CD1c-positive myeloid dendritic cell (primary cell): ENCODE measurements around the gene SDS.

Source experiments
- DNase-seq: peaks from one replicate; pipeline ENCODE4 v3.0.0-alpha.2; 2016; ENCODE audit errors: extremely low spot score

Gene SDS

DNA sequence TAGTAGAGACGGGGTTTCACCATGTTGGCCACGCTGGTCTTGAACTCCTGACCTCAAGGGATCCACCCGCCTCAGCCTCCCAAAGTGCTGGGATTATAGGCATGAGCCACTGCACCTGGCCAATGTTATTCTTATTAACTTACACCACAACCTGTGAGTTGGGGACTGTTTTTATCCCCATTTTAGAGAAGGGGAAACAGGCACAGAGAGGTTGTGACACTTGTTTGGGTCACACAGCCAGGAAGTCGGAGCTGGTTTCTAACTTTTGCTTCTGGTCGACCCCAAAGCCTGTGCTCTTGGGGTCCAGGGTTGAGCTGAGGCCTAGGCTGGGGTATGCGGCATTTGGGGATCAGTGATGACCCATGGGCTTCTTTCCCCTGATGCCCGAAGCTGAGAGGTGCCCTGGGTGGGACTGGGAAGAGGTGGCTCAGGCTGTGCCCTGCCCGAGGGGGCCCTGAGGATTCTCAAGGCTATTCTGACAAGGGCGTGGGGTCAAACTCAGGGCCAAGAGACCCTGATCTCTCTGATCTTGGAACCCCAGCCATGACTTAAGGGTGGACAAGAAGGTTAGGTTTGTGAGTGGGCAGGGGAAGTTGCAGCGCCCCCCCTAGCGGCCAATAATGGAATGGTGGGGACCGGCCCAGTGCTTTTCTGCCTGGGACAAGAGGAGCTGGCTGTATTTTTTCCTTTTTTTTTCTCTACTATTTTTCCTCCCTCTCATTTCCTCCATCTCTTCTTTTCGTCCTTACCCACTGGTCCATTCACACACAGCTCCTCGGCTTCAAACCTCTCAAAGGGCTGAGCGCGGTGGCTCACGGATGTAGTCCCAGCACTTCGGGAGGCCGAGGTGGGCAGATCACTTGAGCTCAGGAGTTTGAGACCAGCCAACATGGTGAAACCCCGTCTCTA, 21.5 kb upstream of the SDS start:
- DNase-seq: peak; percentile 70

DNA sequence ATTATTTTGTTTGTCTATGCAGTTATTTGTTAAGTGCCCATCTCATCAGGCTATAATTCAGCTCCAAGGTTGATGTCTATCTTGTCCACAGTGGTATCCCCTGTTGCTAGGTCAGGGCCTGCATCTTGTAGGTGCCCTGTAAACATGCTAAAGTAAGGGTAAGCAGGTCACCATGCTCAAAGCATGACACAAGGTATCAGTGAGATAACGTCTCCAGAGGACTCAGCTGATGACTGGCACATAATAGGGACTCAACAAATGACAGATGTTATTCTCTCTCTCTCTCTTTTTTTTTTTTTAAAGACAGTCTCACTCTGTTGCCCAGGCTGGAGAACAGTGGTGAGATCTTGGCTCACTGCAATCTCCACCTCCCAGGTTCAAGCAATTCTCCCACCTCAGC, 20.8 kb upstream of the SDS start:
- DNase-seq: no peak

DNA sequence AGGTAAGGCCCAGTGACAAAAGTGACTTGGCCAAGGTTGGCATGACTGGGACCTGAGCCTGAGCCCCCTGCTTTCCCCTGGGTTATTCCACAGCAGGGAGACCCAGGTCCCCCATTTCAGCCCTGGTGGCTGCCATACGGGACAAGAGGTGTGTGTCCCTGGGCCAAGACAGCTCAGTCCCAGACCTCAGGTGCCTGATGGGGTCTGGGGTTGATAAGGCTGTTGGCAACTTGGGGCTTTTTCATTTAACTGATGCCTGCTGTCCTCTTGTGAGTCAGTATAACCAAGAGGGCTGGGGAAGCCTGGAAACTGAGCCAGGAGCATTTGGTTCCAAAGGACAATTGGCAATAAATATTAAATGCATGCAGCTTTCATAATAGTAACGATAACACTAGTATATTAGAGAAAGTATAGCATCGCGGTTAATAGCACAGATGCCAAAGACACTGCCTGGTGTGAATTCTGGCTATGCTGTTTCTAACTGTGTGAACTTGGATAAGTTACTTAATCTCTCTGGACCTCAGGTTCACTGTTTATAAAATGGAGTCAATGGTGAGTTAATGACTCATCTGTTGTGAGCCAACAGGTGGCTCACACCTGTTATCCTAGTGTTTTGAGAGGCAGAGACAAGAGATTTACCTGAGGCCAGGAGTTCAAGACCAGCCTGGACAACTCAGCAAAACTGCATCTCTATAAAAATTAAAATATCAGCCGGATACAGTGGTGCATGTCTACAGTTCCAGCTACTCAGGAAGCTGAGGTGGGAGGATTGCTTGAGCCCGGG, 19.4 kb upstream of the SDS start:
- no peak for DNase-seq

DNA sequence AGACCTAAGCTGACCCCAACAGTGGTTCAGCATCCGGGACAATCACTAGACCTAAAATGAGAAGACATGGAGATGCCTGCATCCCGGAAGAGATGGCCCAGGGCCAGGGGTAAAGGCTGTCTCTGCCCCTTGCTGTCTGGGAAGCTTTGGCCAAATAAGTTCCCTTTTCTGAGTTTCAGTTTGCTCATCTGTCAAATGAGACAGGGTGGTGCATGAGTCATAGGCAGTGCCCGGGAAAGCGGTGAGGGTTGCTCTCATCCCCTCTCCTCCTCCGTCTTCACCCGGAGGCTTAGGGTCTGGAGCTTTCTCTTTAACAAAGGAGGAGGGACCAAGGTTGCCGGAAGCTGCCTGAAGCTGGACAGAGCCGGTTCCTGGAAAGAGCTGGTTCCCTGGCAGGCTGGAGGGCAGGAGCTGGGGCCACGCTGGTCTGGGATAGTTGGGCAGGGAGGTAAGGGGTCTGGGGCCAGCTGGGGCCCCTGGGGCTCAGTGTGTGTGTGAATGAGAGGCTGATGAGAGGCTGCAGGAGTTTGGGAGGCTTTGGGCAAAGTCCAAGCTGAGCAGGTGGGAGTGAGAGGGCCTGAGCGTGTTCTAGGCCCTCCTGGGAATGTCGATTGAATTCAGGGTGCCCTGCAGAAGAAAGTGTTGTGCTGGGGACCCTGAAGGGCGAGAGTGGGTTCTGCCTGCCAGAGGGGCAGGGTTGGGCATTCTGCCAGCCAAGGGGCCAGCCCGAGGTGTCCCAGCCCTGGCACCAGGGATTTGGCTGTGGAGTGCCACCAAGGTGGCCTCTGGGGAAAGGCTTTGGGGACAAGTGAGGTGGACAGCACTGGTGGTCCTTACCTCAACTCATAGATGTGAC, 18.6 kb upstream of the SDS start, which contains the start of gene SDSL:
Gene SDSL (plus strand): TSS at position 351 of the 856 bp plus-strand sequence. CDS start 5,603 bp downstream, outside the sequence.
- DNase-seq: peak; percentile 96

DNA sequence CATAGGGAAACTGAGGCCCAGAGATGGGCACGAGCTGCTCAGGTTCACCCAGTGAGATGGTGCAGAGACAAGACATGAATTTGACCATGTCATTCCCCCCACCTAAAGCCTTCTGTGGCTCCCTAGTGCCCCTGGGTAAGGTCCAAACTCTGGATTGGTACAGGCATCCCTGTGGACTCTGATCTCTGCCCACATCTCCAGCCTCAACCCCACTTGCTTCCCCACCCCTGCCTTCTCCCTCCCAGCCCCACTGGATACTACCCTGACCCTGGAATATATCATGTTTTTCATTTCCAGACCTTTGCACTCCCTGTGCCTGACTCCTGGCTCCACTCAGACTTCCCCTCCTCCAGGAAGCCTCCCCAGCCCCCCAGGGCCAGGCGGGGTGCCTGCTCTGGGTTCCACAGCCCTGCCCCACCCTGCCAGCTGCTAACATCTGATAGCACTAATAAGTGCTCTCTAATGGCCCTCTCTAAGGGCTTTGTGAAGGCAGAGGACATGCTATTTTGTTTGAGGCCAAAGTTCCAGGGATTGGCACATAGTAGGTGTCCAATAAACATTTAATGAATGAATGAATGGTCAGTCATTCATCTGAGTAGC, 17.4 kb upstream of the SDS start:
- no peak for DNase-seq

DNA sequence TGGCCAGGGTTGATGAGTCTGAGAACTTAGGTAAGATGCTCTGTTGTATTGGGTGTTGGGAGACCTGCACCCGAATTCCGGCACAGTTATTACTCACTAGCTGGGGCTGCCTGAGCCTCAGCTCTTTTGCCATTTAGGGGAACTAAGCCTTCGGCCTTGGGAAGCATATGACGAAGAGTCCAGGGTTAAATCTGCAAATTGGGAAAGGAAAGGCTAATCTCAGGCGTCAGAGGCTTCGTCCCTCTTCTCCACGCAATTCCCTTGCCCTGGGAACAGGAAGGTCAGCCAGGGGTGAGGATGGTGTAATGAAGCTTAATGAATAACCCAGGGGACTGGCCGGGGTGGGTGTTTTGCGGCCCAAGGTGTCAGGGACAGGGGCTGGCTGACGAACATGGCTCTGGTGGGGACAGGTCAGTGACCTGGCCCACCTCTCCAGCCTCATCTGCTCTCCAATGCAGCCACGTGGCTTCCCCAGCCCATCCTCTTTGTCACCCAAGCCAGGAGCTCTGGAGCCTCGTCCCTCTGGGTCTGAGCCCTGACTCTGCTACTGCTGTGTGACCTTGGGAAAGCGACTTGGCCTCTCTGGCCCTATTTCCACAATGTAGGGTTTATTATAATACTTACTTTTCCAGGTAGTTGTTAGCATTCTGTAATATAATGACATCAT, 14.7 kb upstream of the SDS start:
- peak; percentile 90 for DNase-seq

DNA sequence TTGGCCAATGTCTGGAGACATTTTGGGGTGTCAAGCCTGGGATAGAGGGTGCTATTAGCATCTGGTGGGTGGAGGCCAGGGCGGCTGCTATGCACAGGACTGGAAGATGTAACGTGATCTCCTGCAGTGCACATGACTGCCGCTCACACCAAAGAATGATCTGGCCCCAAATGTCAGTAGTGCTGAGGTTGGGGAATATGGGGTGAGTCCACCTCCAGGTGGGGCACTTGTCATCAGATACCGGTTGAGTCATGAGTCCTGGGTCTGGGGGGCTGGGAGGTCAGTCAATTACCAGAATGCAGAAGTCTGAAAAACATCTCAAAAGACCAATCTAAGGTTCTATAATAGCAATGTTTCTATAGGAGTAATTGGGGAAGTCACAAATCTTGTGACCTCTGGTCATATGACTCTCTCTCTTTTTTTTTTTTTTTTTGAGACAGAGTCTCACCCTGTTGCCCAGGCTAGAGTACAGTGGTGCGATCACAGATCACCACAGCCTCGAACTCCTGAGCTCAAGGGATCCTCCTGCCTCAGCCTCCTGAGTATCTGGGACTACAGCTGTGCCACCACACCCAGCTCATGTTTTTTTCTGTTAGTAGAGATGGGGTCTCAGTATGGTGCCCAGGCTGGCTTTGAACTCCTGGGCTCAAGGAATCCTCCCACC, 12.5 kb upstream of the SDS start:
- DNase-seq: peak; percentile 90

DNA sequence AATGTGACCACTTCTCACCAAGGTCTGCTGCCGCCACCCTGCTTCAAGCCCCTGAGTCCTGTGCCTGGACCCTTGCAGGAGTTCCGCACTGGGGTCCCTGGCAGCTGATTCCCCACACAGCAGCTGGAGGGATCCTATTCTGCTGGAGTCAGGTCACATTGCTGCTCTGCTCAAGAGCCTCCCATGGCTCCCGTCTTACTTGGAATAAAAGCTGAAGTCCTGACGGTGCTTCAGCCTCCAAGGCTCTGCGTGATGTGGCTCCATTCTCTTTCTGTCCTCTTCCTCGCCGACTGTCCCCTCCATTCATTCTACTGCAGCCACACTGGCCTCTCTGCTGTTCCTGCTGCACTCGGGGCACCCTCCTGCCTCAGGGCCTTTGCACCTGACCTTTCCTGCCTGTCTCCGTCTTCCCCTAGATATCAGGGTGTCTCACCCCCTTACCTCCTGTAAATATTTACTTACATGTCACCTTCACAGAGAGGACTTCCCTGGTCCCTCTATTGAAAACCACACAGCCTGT, 10.9 kb upstream of the SDS start:
- no peak for DNase-seq

DNA sequence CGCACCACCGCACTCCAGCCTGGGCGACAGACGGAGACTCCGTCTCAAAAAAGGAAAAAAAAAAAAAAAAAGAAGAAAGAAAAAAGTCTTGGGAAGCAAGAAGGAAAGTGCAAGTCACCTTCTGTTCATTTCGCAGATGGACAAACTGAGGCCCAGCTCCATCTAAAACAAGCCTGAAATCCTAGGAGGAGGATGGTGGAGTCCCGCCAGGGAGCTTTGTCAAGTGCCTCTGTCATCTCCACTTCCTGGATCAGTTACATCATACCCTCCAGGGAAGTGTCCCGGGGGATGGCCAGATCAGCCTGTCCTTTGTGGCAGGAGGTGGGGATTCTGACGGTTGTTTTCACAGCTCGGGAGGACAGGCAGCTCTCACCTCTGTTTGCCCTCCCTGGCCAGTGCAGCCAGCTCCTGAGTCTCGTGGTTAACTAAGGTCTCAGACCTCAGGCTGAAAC, 9.8 kb upstream of the SDS start:
- peak; percentile 33 for DNase-seq

DNA sequence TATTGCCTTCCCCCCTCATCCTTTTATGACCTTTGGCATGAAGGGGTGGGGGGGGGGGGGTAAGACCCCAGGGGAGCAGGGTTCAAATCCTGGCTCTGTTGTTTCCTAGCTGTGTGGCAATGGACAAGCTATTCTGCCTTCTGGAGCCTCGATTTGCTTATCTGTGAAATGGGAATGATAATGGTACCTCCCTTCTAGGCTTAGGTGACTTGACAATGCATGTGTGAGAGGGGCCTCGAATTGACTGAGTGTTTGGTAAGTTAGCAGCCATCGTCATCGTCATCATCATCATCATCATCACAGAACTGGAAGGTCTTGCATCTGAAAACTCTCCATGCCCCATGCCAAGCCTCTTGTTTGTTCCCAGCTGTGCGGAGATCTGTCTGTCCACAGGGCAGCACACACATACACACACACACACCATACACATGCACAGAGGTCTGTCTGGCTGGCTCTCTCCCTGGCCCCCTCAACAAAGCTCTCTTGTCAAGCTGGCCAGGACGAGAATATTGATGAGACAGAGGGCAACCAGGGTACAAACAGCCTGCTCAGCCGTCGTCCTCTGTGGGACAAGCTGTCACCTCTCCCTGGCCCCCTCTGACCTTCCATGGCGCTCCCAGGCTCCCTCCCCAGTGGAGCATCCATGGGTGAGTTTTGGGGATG, 5.9 kb upstream of the SDS start:
- no peak for DNase-seq

DNA sequence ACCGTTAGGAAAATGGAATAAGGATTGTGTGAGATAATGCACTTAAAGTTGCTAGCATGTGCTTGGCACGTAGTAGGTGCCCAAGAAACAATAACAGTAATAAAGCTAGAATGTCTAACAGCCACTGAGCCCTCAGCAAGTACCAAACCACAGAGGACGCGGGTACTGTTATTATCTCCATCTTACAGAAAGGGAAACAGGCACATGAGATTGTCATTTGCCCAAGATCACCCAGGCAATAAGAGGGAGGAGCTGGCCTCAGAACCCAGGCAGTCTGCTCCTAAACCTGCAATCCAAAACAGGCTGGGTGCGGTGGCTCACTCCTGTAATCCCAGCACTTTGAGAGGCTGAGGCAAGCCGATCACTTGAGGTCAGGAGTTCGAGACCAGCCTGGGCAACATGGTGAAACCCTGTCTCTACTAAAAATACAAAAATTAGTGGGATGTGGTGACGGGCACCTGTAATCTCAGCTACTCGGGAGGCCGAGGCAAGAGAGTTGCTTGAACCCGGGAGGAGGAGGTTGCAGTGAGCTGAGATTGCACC, 5.1 kb upstream of the SDS start:
- no peak for DNase-seq

DNA sequence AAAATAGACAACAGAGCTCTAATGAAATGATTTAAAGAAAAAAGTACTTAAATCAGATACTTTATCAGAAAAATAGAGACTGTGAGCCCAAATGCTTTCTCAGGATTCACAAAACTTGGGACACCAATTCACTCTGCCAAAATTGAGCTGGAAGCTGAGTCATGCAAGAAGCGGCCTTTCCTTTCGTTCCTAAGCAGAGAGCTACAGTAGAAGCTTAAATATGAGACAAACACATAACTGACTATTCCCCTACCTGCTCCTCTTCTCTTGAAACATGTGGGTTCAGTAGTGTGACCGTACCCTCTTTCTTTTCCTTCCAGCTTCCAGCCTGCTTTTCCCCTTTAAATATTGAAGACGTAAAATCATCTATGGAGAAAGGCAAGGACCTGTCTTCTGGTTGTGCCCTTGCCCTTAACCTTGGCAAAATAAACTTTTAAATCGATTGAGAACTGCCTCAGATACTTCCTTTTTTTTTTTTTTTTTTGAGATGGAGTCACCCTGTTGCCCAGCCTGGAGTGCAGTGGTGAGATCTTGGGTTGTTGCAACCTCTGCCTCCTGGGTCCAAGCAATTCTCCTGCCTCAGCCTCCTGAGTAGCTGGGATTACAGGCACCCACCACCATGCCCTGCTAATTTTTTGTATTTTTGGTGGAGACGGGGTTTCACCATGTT, 4.4 kb upstream of the SDS start:
- peak; percentile 32 for DNase-seq

DNA sequence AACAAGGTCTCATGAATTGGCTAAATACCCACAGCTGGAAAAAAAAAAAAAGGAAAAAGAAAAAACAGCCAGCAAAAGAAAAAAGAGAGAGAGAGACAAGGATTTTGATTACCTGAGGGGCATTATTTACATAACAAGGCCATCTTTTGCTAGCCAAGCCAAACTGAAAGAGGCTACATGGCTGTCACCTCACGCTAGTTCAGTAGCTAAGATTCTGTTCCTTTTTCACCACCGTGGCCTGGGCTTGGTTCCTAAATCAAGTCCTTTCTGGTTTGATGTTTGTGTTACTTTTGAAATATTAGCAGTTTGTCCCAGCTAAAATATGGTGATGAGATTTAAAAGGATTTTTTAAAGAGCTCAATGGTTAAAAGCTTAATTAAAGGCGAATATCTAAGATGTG, 2.0 kb upstream of the SDS start:
- DNase-seq: peak; percentile 76

DNA sequence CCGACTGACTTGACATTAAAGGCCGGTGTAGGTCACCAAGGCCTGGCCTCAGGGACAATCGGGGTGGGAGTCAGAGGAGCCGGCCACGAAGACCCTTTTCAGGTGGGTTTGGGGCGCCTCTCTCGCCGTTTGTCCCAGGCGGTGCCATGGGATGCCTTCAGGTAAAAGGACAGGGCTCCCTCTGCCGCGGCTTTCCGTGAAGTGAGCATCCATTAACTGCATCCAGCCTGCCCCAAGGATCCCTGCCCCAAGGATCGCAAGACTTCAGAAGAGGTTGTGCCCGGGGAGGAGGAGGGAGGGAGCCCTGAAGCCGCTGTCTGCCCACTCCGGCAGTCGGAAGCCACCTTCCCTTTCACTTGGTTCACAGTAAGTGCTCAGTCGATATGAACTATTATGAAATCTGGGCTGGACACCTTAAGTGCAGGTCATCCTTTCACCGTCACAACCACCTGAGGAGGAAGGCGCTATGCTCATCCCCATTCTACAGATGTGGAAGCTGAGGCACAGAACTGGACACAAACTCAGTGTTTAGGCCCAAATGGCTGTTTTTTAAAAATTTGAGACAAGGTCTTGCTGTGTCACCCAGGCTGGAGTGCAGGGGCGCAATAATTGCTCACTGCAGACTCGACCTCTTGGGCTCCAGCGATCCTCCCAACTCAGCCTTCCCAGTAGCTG, 964 bp downstream of the SDS start:
- no peak for DNase-seq

DNA sequence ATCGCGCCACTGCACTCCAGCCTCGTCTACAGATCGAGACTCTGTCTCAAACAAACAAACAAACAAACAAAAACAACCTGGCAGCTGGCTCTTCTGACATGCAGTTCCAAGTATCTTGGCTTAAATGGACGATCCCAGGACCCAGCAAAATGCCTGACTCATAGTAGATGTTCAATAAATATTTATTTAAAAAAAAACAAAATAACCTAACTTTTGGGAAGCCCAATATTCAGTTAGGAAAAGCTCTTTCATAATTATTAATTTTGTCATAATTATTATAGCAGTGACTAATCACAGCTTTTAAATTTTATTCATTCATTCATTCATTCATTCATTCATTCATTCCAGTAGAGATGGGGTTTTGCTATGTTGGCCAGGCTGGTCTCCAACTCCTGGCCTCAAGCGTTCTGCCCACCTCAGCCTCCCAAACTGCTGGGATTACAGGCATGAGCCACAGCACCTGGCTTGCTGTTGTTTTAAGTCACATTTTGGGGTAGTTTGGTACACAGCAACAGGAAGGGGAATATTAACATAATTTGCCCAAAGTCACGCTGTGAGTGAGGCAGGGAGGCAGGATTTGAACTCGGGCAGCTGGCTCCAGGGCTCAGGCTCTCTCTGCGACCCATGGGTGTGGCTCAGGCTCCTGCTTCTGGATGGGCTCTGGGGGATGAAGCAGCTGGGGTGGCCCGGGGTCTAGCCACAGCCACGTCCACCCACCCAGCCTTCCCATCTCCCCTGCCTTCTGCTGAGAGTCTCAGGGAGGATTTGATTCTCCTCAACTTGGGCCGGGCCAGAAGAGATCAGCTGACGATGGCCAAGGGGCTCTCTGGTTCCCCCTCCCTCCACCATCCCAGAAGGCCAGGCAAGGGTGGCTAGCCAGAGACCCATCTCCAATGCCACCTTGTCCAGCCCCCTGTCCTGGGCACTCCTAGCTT, 2.4 kb downstream of the SDS start:
- no peak for DNase-seq

DNA sequence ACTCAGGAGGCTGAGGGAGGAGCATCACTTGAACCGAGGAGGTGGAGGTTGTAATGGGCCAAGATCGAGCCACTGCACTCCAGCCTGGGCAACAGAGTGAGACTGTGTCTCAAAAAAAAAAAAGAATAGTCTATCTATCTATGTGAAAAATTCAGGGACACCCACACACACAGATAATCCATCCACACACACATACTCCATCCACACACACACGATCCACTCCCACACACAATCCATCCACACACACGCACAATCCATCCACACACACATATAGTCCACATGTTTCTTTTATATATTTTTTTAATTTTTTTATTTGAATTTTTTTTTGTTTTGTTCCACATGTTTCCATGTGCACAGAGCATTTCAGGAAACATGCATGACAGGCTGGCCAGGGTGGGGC, 3.3 kb downstream of the SDS start:
- no peak for DNase-seq

DNA sequence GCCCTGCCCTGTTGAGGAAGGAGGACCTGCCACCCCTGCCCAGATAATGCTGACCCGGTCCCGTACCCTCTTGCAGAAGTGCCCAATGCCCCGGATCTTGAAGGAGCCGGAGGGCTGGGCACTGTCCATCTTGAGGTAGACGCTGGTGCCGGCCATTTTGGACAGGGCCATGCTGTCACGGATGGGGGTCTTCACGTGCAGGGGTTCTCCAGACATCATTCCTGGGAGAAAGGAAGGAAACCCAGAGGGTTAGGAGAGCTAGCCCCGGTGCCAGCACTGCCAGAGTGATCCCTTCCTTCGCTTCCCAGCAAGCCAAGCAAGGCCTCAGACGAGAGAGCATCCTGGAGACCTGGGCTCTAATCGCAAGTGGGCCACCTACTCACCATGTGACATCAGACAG, 4.2 kb downstream of the SDS start:
- no peak for DNase-seq
